SK-N-MC (cell line): Measurements from ENCODE around the gene CCDC71L.

Experiments
- EZH2 ChIP-seq: fragments of 200-600 bp; sonication (generic); IDR thresholded peaks from one replicate; pipeline ENCODE4 v1.6.1; 2017; ENCODE audit warnings: antibody characterized with exemption
- FOXP2 ChIP-seq: optimal IDR thresholded peaks from 2 replicates; pipeline ENCODE3; 2011; ENCODE audit warnings: mild to moderate bottlenecking, moderate library complexity; ENCODE audit not compliant: insufficient read depth; ENCODE audit errors: extremely low read length, control extremely low read depth
- POLR2AphosphoS5 ChIP-seq: IDR thresholded peaks from 2 replicates; pipeline ENCODE4 v1.6.1; 2012; ENCODE audit warnings: mild to moderate bottlenecking, low read depth, low read length, borderline replicate concordance

DNA sequence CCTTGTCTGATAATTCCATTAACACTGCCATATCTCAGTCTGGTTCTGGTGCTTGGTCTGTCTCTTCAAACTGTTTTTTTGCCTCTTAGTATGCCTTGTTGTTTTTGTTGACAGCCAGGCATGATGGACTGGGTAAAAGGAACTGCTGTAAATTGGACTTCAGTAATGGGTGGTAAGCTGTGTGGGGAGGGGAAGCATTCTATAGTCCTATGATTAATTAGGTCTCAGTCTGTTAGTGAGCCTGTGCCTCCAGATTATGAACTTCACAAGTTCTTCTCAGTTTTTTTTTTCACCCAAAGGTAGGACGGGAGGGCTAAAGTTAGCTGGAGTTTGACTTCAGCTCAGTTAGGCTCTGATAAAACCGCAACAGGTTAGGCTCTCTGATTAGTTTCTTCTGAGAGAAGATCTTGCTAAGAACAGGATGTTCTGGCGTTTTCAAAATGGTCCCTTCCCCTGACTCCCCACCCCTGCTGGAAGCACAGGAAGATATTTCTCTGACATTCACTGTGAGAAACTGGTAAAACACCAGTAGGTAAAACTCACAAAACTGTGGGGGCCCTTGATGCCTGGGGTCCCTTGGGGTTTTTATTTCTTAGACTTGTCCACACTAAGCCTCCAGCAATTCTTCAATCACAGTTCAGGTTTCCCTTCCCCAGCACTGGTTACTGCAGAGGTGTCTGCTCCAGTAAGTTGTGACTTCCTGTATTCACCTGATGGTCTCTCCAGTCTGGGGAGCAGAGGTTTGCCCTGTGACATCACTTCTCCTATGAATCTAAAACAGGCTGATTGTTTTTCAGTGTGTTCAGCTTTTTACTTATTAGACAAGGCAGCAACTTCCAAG is 43.3 kb upstream of the CCDC71L start:
- no peak for TF ChIP-seq POLR2AphosphoS5
- no peak for TF ChIP-seq EZH2
- TF ChIP-seq FOXP2 = no peak
